NCI-H510A (cell line): Measurements from ENCODE around the gene PDSS2.
"Not testable (repeated sequence)": the region's sequence is repeated elsewhere in the genome, so short reads cannot be mapped to it uniquely, and the experiment has no call there.

ENCODE experiments used
- DNase-seq: peaks from one replicate; lab custom pipeline; 2025; lab: John Stamatoyannopoulos, UW

The PDSS2 gene

GRCh38 chr6:107413966-107414645 is 45.3 kb downstream of the PDSS2 start:
- DNase-seq, result no peak

DNA sequence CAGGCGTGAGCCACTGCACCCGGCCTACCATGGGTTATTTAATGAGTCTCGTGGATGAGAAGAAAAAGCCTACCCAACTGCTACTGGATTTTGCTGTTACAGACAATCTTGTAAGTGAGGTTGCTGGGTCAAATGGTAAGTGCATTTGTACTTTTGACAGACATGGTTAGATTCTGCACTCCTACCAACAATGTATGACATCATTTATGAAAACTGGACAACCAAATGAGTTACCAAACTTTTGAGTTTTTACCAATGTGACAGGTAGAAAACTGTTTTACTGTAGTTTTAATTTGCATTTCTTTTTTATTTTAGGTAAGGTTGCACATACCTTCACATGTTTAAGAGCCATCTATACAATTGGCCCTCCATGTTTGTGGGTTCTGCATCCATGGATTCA is 48.2 kb downstream of the PDSS2 start:
- no peak for DNase-seq

GRCh38 chr6:107409942-107410341 is 49.4 kb downstream of the PDSS2 start:
- no peak for DNase-seq

GRCh38 chr6:107408714-107409113 is 50.6 kb downstream of the PDSS2 start:
- no peak for DNase-seq

- DNase-seq, result no peak
These were observed 54.4 kb downstream of the PDSS2 start for GRCh38 chr6:107405002-107405401.

- DNase-seq, result no peak
These were observed 56.8 kb downstream of the PDSS2 start for GRCh38 chr6:107402533-107402932.

DNA sequence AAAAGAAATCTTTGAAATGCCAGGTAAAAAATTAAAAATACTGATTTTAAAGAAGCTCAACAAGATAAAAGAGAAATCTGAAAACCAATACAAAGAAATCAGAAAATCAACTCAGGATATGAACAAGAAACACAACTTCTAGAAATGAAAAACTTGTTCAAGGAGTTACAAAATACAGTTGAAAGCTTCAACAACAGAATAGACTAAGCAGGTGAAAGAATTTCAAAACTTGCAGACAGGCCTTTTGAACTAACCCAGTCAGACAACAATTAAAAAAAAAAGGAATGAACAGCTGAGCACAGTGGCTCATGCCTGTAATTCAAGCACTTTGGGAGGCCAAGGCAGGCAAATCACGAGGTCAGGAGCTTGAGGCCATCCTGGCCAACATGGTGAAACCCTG is 57.8 kb downstream of the PDSS2 start:
- no peak for DNase-seq

DNA sequence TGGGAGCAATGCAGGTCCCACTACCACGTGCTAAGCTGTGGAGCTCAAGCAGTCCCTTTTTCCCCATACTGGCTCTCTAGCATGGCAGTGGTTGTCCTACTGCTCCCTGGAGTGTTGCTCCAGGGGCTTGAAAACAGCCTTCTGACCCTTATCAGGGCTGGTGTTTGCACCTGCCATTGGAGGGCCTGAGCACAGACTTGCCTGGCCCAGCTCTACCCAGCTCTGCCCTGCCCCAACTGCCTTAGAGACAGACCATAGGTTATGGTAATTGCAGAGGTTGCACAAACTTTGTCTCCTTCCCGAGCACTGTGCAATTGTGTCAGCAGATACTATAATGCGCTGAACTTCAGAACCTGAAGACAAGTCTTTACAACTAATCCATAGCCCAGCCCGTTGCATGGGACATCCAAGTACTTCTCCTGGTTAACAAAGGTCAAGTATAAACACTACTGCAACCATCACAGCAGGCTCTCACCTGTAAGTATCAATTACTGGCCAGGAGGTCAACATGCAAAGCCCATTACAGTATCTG is 58.7 kb downstream of the PDSS2 start:
- DNase-seq, result no peak

DNA sequence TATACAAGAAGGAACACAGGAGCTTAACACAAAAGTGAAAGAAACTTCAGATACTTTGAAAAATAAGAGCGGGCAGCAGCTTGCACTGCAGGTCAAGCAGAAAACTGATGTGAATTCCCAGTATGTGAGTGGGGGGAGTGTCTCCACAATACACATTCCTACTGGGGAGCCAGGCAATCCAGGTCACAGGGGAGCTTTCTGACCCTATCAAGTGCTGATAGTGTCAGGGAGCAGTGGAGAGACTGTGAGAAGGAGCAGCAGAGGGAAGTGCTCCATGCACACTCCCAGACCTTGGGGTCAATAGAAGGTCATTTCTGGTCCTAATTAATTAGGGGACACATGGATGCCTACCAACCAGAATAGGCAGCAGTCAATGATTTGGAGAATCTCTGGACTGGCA is 59.4 kb downstream of the PDSS2 start:
- no peak for DNase-seq

DNA sequence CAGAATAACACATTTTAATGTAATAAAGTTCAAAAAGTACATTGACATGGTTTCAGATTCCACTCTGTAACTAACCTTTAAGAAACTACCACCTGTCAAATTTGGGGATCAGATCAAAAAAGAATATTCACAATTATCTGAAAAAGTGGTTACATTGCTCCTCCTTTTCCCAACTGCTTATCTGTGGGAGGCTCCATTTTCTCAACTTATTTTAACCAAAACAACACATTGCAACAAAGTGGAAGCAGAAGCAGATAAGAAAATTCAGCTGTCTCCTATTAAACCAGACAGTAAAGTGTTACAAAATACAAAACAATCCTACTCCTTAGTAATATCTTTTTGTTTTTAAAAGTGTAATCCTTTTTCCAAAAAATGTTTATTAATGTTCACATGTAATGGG is 61.4 kb downstream of the PDSS2 start:
- DNase-seq, result no peak

GRCh38 chr6:107396211-107396610 is 63.2 kb downstream of the PDSS2 start:
- DNase-seq, result no peak

DNA sequence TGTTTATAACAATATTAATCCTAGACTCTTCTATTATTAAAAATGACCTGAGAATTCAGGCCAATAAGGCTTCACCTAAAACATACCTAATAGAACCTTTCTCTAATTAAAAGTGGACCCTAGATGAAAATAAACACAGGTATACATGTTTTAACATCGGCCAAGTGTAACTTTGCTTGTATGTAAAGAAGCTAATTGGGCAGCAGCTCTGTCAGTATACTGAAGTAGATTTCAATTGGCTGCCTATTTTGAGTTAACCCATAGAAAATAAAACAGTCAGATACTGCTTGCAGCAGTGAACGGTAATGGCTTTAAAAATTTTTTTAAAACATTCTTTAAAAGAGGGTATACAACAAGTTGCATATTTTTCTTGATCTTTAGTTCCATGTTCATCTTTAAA is 67.3 kb downstream of the PDSS2 start:
- no peak for DNase-seq

DNA sequence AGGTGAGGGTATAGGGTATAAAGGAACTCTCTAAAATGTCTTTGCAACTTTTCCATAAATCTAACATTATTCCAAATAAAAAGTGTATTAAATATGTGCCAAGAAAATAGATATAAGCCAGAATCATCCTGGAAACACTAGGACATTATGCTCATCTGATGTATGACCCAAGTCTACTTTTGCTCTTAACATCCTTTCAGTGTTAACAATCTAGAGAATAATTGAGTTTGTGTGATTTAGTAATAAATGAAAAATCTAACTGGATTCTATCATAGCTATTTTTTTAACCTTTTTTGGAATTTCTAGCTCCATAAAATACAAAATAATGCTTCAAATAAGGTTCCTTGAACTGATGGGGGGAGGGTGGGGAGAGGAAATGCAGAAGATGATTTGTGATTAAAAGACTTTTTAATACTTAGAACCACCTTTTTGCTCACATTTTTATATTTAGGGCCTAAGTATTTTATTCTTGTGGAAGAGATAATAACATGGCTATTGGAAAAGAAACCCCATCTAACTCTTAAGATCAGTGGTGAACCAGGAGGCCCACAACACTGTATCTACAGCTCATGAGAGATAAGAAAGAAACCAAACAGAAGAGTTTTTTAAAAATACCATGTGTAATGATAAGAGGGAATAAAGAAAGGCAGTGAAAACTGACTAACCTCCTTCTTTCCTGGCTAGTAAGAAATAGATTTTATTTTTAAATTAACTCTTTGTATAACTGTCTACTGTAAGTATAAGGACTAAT is 68.5 kb downstream of the PDSS2 start:
- DNase-seq, result no peak

DNA sequence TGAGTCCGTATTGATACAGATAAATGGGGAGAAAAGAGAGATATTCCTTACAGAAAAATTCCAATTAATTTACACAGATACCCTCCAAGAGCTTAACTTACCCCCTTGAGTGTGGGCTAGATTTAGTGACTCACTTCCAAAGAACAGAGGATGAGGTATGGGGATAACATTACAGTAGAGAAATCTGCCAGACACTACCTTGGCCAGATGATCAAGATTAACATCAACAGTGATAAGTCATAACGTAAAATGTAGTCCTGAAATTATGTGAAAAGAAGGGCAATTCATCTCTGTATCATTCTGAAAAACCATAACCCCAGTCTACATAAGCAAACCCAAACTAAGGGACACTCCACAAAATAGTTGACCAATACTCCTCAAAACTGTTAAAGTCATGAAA is 69.3 kb downstream of the PDSS2 start:
- DNase-seq, result no peak

- no peak for DNase-seq
These were observed 72.5 kb downstream of the PDSS2 start for GRCh38 chr6:107386904-107387303.

- no peak for DNase-seq
These were observed 73.0 kb downstream of the PDSS2 start for GRCh38 chr6:107386340-107386739.

GRCh38 chr6:107383705-107384104 is 75.7 kb downstream of the PDSS2 start:
- DNase-seq, result no peak

GRCh38 chr6:107374264-107374663 is 85.1 kb downstream of the PDSS2 start:
- DNase-seq, result no peak

DNA sequence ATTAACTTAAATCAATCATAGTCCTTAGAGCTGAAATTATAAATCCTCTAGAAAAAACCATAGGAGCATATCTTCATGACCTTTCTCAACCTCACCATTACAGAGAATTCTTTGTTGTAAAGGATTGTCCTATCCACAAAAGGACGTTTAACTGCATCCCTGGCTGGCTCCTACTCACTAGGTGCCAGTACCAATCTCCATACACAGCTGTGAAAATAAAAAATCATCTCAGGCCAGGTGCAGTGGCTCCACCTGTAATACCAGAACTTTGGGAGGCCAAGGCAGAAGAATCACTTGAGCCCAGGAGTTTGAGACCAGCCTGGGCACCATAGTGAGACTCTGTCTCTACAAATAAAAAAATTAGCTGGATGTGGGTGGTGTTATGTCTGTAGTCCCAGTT is 89.9 kb downstream of the PDSS2 start:
- DNase-seq, result no peak

DNA sequence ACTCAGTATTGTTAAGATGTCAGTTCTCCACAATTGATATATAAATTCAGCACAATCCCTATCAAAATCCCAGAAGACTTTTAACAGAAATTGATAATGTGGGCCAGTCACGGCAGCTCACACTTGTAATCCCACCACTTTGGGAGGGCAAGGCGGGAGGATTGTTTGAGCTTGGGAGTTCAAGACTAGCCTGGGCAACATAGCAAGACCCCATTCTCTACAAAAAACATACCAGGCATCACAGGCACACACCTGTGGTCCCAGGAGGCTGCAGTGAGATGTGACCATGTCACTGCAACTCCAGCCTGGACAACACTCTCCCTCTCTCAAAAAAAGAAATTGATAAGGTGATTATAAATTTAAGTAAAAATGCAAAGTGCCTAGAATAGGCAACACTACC is 90.9 kb downstream of the PDSS2 start:
- DNase-seq, result no peak

DNA sequence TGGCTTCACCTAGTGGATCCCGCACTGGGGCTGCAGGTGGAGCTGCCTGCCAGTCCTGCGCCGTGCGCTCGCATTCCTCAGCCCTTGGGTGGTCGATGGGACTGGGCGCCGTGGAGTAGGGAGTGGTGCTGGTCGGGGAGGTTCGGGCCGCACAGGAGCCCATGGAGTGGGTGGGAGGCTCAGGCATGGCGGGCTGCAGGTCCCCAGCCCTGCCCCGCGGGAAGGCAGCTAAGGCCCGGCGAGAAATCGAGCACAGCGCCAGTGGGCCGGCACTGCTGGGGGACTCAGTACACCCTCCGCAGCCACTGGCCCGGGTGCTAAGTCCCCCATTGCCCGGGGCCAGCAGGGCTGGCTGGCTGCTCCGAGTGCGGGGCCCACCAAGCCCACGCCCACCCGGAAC is 95.2 kb downstream of the PDSS2 start:
- not testable (repeated sequence) for DNase-seq

- DNase-seq, result no peak
These were observed 97.4 kb downstream of the PDSS2 start for GRCh38 chr6:107361753-107362604.

DNA sequence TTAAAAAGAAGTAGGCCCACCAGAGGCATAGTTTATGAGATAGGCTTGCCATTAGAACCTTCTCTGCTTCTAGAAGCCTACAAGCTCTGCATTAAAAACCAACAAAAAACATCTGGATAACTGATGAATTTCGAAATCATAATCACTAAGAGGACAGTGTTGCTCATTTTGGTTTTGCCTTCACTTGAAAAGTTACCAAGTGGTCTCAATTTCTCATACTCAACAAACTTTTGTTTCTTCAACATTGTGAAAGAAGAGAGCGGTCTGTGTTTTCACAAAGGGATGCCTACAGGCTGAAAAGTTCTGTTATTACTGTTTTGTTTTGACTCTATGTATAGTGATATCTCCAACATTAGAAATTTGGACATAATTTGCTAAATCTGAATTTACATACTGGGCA is 98.9 kb downstream of the PDSS2 start:
- no peak for DNase-seq
